CD14-positive monocyte (primary cell): Measurements from ENCODE around the gene NAB1. TPM values are rescaled to one million over a fixed set of nuclear protein-coding genes. Genes with fewer than 3 reads are reported as not detected.

Experiments used
- DNase-seq, 3 donors: peaks; one replicate each; pipeline ENCODE4 v3.0.0-alpha.2; 2011 to 2022
- H2AFZ ChIP-seq: 2 replicates; pipeline ENCODE4 v1.6.0; 2012; ENCODE audit warnings: mild to moderate bottlenecking, low read depth, low read length, inconsistent platforms; ENCODE audit not compliant: insufficient read depth, poor library complexity, severe bottlenecking
- H3K27ac ChIP-seq, 2 donors: 1 replicate in 1 of 2; 2 replicates in 1 of 2; pipeline ENCODE4 v1.5.1; 2012 to 2013; ENCODE audit warnings: low read length in 2 of 2, control low read depth in 1 of 2, inconsistent platforms in 1 of 2, low read depth in 1 of 2, mild to moderate bottlenecking in 1 of 2
- H3K27me3 ChIP-seq, 2 donors: one replicate each; pipeline versions ENCODE4 v1.6.0 to v1.6.1; 2011 to 2013; ENCODE audit warnings: low read length in 2 of 2; ENCODE audit not compliant: control insufficient read depth in 2 of 2, insufficient read depth in 2 of 2
- H3K36me3 ChIP-seq, 2 donors: replicated peaks in 1 of 2; 1 replicate in 1 of 2; 2 replicates in 1 of 2; pipeline versions ENCODE4 v1.5.1 to v1.6.1; 2012 to 2013; ENCODE audit warnings: low read length in 2 of 2, control low read depth in 1 of 2, inconsistent platforms in 1 of 2, mild to moderate bottlenecking in 1 of 2; ENCODE audit not compliant: insufficient read depth in 2 of 2, control insufficient read depth in 1 of 2
- H3K4me1 ChIP-seq, 2 donors: 1 replicate in 1 of 2; 2 replicates in 1 of 2; pipeline versions ENCODE4 v1.5.1 to v1.6.1; 2012 to 2013; ENCODE audit warnings: low read length in 2 of 2, control low read depth in 1 of 2, inconsistent platforms in 1 of 2, mild to moderate bottlenecking in 1 of 2, moderate library complexity in 1 of 2; ENCODE audit not compliant: insufficient read depth in 2 of 2, control insufficient read depth in 1 of 2
- H3K4me2 ChIP-seq: replicated peaks from 2 replicates; pipeline ENCODE3; 2012; ENCODE audit warnings: low read length, moderate library complexity, mild to moderate bottlenecking; ENCODE audit not compliant: poor library complexity, severe bottlenecking; ENCODE audit errors: extremely low read depth
- H3K4me3 ChIP-seq, 3 experiments: fragments of 200-600 bp in 1 of 3; sonication (generic) in 1 of 3; replicated peaks in 1 of 3; 1 replicate in 2 of 3; 2 replicates in 1 of 3; pipeline ENCODE4 v1.5.1; 2011 to 2013; ENCODE audit warnings: low read length in 3 of 3, mild to moderate bottlenecking in 3 of 3, control low read depth in 2 of 3, low read depth in 2 of 3, inconsistent platforms in 1 of 3, moderate library complexity in 1 of 3
- H3K79me2 ChIP-seq: 2 replicates; pipeline ENCODE4 v1.6.0; 2012; ENCODE audit warnings: mild to moderate bottlenecking, control low read depth, inconsistent platforms, low read length, moderate library complexity; ENCODE audit not compliant: insufficient read depth
- H3K9ac ChIP-seq: 2 replicates; pipeline ENCODE4 v1.6.0; 2017; ENCODE audit warnings: low read length, mild to moderate bottlenecking; ENCODE audit not compliant: insufficient read depth, poor library complexity, severe bottlenecking
- H3K9me3 ChIP-seq, 2 donors: replicated peaks in 1 of 2; 1 replicate in 1 of 2; 2 replicates in 1 of 2; pipeline versions ENCODE4 v1.5.1 to v1.6.1; 2012 to 2013; ENCODE audit warnings: low read length in 2 of 2, control low read depth in 1 of 2; ENCODE audit not compliant: control insufficient read depth in 1 of 2, insufficient read depth in 1 of 2
- H4K20me1 ChIP-seq: 2 replicates; pipeline ENCODE4 v1.6.0; 2012; ENCODE audit warnings: mild to moderate bottlenecking, low read length, control low read depth, moderate library complexity; ENCODE audit not compliant: insufficient read depth
- H3K27ac Mint-ChIP-seq, 7 donors: one replicate each; pipeline ENCODE4 v1.8.0; 2020; ENCODE audit warnings: mild to moderate bottlenecking in 7 of 7, mixed read lengths in 7 of 7, moderate library complexity in 6 of 7, inconsistent platforms in 2 of 7
- H3K27me3 Mint-ChIP-seq, 3 donors: one replicate each; pipeline ENCODE4 v1.8.0; 2021 to 2022; ENCODE audit warnings: low read depth in 3 of 3, mild to moderate bottlenecking in 3 of 3, mixed read lengths in 3 of 3, moderate library complexity in 3 of 3, inconsistent platforms in 1 of 3
- H3K36me3 Mint-ChIP-seq, 2 donors: one replicate each; pipeline ENCODE4 v1.8.0; 2020; ENCODE audit warnings: mixed read lengths in 2 of 2, inconsistent platforms in 1 of 2, mild to moderate bottlenecking in 1 of 2
- H3K4me1 Mint-ChIP-seq: one replicate; pipeline ENCODE4 v1.8.0; 2020; ENCODE audit warnings: mild to moderate bottlenecking, mixed read lengths
- H3K4me3 Mint-ChIP-seq, 2 donors: one replicate each; pipeline ENCODE4 v1.8.0; 2020; ENCODE audit warnings: mild to moderate bottlenecking in 2 of 2, mixed read lengths in 2 of 2, moderate library complexity in 1 of 2
- H3K9me3 Mint-ChIP-seq, 7 donors: one replicate each; pipeline ENCODE4 v1.8.0; 2020 to 2022; ENCODE audit warnings: mixed read lengths in 7 of 7, mild to moderate bottlenecking in 6 of 7, moderate library complexity in 6 of 7, inconsistent platforms in 2 of 7
- WGBS: methylation state at CpG from one replicate; pipeline ENCODE4 v1.1.5; 2013; ENCODE audit warnings: missing lambda C conversion rate; ENCODE audit not compliant: insufficient coverage; 5-methylcytosine and 5-hydroxymethylcytosine counted together
- intact Hi-C, 2 donors: fragments of 100-400 bp; cut with micrococcal nuclease; formaldehyde crosslinking; loops; one replicate each; pipeline versions ENCODE4 v1.15.0 to v1.15.1; 2023
- polyA plus RNA-seq, 3 donors: library from polyadenylated mRNA; depleted of rRNA in 1 of 3; unstranded in 2 of 3; stranded (reverse) in 1 of 3; fragments of 300-500 nt in 2 of 3; fragments of >200 nt in 1 of 3; fragmentation: Illumina TruSeq in 2 of 3; gene quantifications; 1 replicate in 2 of 3; 2 replicates in 1 of 3; pipeline ENCODE4 v1.2.3, GENCODE V29; 2012 to 2021
- TF ChIP-seq, protein P1 (sequence below): fragments of 200-600 bp; IDR thresholded peaks from one replicate; pipeline ENCODE4 v1.8.0; 2022; ENCODE audit warnings: antibody characterized with exemption, mild to moderate bottlenecking

NAB1 gene
- polyA plus RNA-seq, 3 donors, result 2.9 to 15.5 (median 3.1) TPM

DNA sequence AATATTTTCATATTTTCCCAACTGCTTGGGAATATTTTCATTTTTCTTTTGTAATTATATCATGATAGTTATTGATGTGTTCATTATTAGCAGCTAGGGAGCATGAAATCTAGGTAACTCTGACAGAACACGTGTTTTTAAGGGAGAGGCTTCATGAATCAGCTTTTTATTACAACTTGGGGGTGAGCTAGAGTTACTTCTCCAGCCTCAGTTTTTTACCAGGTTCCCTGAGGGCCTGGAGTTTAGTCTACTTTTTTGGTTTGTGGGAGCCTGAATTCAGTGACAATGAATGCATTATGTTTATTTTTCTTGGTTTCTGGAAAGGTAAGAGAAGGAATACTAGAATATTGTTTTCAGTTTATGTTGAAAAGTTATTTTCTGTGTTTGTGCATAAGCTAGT, 18.0 kb downstream of the NAB1 start:
- peaks cover 12% of the 10 kb centered on the region for H3K4me1 Mint-ChIP-seq
- H3K36me3 Mint-ChIP-seq, result peaks cover 36 to 46% of the 10 kb centered on the region in 2 donors
- TF ChIP-seq, protein P1, sequence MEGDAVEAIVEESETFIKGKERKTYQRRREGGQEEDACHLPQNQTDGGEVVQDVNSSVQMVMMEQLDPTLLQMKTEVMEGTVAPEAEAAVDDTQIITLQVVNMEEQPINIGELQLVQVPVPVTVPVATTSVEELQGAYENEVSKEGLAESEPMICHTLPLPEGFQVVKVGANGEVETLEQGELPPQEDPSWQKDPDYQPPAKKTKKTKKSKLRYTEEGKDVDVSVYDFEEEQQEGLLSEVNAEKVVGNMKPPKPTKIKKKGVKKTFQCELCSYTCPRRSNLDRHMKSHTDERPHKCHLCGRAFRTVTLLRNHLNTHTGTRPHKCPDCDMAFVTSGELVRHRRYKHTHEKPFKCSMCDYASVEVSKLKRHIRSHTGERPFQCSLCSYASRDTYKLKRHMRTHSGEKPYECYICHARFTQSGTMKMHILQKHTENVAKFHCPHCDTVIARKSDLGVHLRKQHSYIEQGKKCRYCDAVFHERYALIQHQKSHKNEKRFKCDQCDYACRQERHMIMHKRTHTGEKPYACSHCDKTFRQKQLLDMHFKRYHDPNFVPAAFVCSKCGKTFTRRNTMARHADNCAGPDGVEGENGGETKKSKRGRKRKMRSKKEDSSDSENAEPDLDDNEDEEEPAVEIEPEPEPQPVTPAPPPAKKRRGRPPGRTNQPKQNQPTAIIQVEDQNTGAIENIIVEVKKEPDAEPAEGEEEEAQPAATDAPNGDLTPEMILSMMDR, result no peak
- intact Hi-C loops, result no loop called here
- peaks cover 24 to 47% of the 10 kb centered on the region in 2 donors for H3K36me3 ChIP-seq
- no peak overlapping the region for H3K4me3 Mint-ChIP-seq
- no peaks in the 10 kb centered on the region for H3K27me3 Mint-ChIP-seq
- WGBS, result no CpG with 5 or more reads among the region's 1 CpG
- H3K4me2 ChIP-seq, result no peak overlapping the region
- H3K27ac Mint-ChIP-seq, result peak overlapping the region in 5 of 7 donors; percentile 28 to 79 (median 76)
- no peak overlapping the region for H2AFZ ChIP-seq
- H3K4me3 ChIP-seq, result no peak overlapping the region
- peaks cover 41% of the 10 kb centered on the region for H4K20me1 ChIP-seq
- peaks cover 53% of the 10 kb centered on the region for H3K79me2 ChIP-seq
- H3K9me3 Mint-ChIP-seq, result peaks cover 2 to 9% (median 3%) of the 10 kb centered on the region in 7 donors
- H3K4me1 ChIP-seq, result peaks cover 0 to 5% of the 10 kb centered on the region in 2 donors
- DNase-seq, result no peak
- no peaks in the 10 kb centered on the region for H3K27me3 ChIP-seq
- peaks cover 0 to 3% of the 10 kb centered on the region in 2 donors for H3K9me3 ChIP-seq
- H3K9ac ChIP-seq, result no peak overlapping the region
- H3K27ac ChIP-seq, result peak overlapping the region in 1 of 2 donors; percentile 37

GRCh38 chr2:190668892-190669291, 20.0 kb downstream of the NAB1 start:
- Histone ChIP-seq H3K36me3 (peaks cover 43 to 58% of the 10 kb centered on the region in 2 donors), H3K9me3 (peaks cover 0 to 3% of the 10 kb centered on the region in 2 donors), H3K27me3 (no peaks in the 10 kb centered on the region), H3K27ac (no peak overlapping the region), H3K4me3 (no peak overlapping the region), H3K9ac (no peak overlapping the region), H3K4me2 (no peak overlapping the region), H3K79me2 (peaks cover 45% of the 10 kb centered on the region), H2AFZ (no peak overlapping the region), H4K20me1 (peaks cover 24% of the 10 kb centered on the region), H3K4me1 (peaks cover 0 to 5% of the 10 kb centered on the region in 2 donors)
- H3K9me3 Mint-ChIP-seq, result peaks cover 2 to 9% (median 3%) of the 10 kb centered on the region in 7 donors
- H3K4me1 Mint-ChIP-seq, result peaks cover 7% of the 10 kb centered on the region
- intact Hi-C loops, result no loop called here
- peaks cover 43 to 58% of the 10 kb centered on the region in 2 donors for H3K36me3 Mint-ChIP-seq
- no peak overlapping the region for H3K27ac Mint-ChIP-seq
- DNase-seq, result no peak
- no peak overlapping the region for H3K4me3 Mint-ChIP-seq
- TF ChIP-seq, protein P1, result no peak
- no peaks in the 10 kb centered on the region for H3K27me3 Mint-ChIP-seq
